Fibroblast of lung (primary cell): Measurements from ENCODE around the gene RNF167.
"Not testable (repeated sequence)": the region's sequence is repeated elsewhere in the genome, so short reads cannot be mapped to it uniquely, and the experiment has no call there.

Experiments
- EZH2 ChIP-seq: IDR thresholded peaks from 2 replicates; pipeline ENCODE4 v1.5.1; 2012; ENCODE audit warnings: low read length, control low read depth, mild to moderate bottlenecking; ENCODE audit errors: missing control alignments
- TF ChIP-seq, protein P1 (sequence below), 2 donors: IDR thresholded peaks in 1 of 2; conservative IDR thresholded peaks in 1 of 2; 1 replicate in 1 of 2; 2 replicates in 1 of 2; pipeline ENCODE4 v1.5.1; 2011 to 2012; ENCODE audit warnings: low read length in 2 of 2, control low read depth in 1 of 2, inconsistent platforms in 1 of 2, low read depth in 1 of 2, mild to moderate bottlenecking in 1 of 2

GRCh38 chr17:4906642-4907041, 33.4 kb upstream of the RNF167 start:
- not testable (repeated sequence) for TF ChIP-seq EZH2
- TF ChIP-seq, protein P1, sequence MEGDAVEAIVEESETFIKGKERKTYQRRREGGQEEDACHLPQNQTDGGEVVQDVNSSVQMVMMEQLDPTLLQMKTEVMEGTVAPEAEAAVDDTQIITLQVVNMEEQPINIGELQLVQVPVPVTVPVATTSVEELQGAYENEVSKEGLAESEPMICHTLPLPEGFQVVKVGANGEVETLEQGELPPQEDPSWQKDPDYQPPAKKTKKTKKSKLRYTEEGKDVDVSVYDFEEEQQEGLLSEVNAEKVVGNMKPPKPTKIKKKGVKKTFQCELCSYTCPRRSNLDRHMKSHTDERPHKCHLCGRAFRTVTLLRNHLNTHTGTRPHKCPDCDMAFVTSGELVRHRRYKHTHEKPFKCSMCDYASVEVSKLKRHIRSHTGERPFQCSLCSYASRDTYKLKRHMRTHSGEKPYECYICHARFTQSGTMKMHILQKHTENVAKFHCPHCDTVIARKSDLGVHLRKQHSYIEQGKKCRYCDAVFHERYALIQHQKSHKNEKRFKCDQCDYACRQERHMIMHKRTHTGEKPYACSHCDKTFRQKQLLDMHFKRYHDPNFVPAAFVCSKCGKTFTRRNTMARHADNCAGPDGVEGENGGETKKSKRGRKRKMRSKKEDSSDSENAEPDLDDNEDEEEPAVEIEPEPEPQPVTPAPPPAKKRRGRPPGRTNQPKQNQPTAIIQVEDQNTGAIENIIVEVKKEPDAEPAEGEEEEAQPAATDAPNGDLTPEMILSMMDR (conservative IDR thresholded peaks at IDR 0.05 in 1 of 2, IDR thresholded peaks at IDR 0.05 in 1 of 2; ENCODE audit: low read depth in 1 of 2, low read length in 2 of 2), result not testable (repeated sequence)
